Liver (tissue), 9 donors: ENCODE measurements around the gene GPR21. TPM values are rescaled to one million over a fixed set of nuclear protein-coding genes. Genes with fewer than 3 reads are reported as not detected.

Experiments used
- DNase-seq: peaks from one replicate; pipeline ENCODE4 v3.0.0-alpha.2; 2017; ENCODE audit warnings: low spot score
- H3K27ac ChIP-seq, 2 donors: one replicate each; pipeline ENCODE4 v1.7.0; 2013; ENCODE audit warnings: inconsistent platforms in 2 of 2, low read length in 2 of 2, control low read depth in 1 of 2, low read depth in 1 of 2, mild to moderate bottlenecking in 1 of 2
- H3K27me3 ChIP-seq, 4 donors: one replicate each; pipeline versions ENCODE4 v1.6.1 to v1.7.0; 2013; ENCODE audit warnings: low read length in 3 of 4, inconsistent platforms in 1 of 4, mild to moderate bottlenecking in 1 of 4, moderate library complexity in 1 of 4; ENCODE audit not compliant: control insufficient read depth in 4 of 4, insufficient read depth in 4 of 4
- H3K36me3 ChIP-seq, 4 donors: one replicate each; pipeline versions ENCODE4 v1.6.1 to v1.7.0; 2013; ENCODE audit warnings: low read length in 3 of 4, mild to moderate bottlenecking in 3 of 4, low read depth in 1 of 4, moderate library complexity in 1 of 4; ENCODE audit not compliant: control insufficient read depth in 4 of 4, insufficient read depth in 3 of 4
- H3K4me1 ChIP-seq, 4 donors: one replicate each; pipeline versions ENCODE4 v1.6.1 to v1.7.0; 2013; ENCODE audit warnings: low read length in 3 of 4, mild to moderate bottlenecking in 3 of 4, moderate library complexity in 1 of 4; ENCODE audit not compliant: control insufficient read depth in 4 of 4, insufficient read depth in 4 of 4
- H3K4me3 ChIP-seq, 3 donors: one replicate each; pipeline versions ENCODE4 v1.6.1 to v1.7.0; 2013; ENCODE audit warnings: low read length in 3 of 3, control low read depth in 1 of 3, low read depth in 1 of 3, mild to moderate bottlenecking in 1 of 3
- H3K9ac ChIP-seq, 2 donors: one replicate each; pipeline ENCODE4 v1.7.0; 2013; ENCODE audit warnings: low read length in 2 of 2, mild to moderate bottlenecking in 2 of 2, moderate library complexity in 2 of 2, control low read depth in 1 of 2, low read depth in 1 of 2
- H3K9me3 ChIP-seq, 4 donors: one replicate each; pipeline versions ENCODE4 v1.6.1 to v1.7.0; 2013; ENCODE audit warnings: low read length in 3 of 4; ENCODE audit not compliant: control insufficient read depth in 4 of 4
- EGR1 ChIP-seq, 2 donors: IDR thresholded peaks; 2 replicates each; pipeline ENCODE4 v1.6.1; 2016 to 2018; ENCODE audit warnings: antibody characterized with exemption in 2 of 2, low read depth in 2 of 2
- FOXA1 ChIP-seq: IDR thresholded peaks from 2 replicates; pipeline ENCODE4 v1.6.1; 2016; ENCODE audit warnings: antibody characterized with exemption
- FOXA2 ChIP-seq: IDR thresholded peaks from 2 replicates; pipeline ENCODE4 v1.6.1; 2016; ENCODE audit warnings: antibody characterized with exemption
- GABPA ChIP-seq, 2 donors: IDR thresholded peaks in 1 of 2; conservative IDR thresholded peaks in 1 of 2; 2 replicates each; pipeline ENCODE4 v1.6.1; 2016; ENCODE audit warnings: antibody characterized with exemption in 2 of 2, mild to moderate bottlenecking in 1 of 2, moderate library complexity in 1 of 2
- HNF4A ChIP-seq, 2 donors: conservative IDR thresholded peaks; 2 replicates each; pipeline ENCODE4 v1.6.1; 2016; ENCODE audit warnings: antibody characterized with exemption in 2 of 2, mild to moderate bottlenecking in 2 of 2
- HNF4G ChIP-seq: IDR thresholded peaks from 2 replicates; pipeline ENCODE4 v1.6.1; 2016; ENCODE audit warnings: antibody characterized with exemption
- JUND ChIP-seq, 2 donors: IDR thresholded peaks; 2 replicates each; pipeline ENCODE4 v1.6.1; 2016; ENCODE audit warnings: antibody characterized with exemption in 2 of 2
- NR2F2 ChIP-seq: IDR thresholded peaks from 2 replicates; pipeline ENCODE4 v1.6.1; 2016; ENCODE audit warnings: antibody characterized with exemption
- RAD21 ChIP-seq, 2 donors: IDR thresholded peaks; 2 replicates each; pipeline ENCODE4 v1.6.1; 2016; ENCODE audit warnings: antibody characterized with exemption in 2 of 2, mild to moderate bottlenecking in 2 of 2
- RXRA ChIP-seq, 2 donors: IDR thresholded peaks; 2 replicates each; pipeline ENCODE4 v1.6.1; 2017 to 2018; ENCODE audit warnings: antibody characterized with exemption in 2 of 2, mild to moderate bottlenecking in 1 of 2
- SP1 ChIP-seq: IDR thresholded peaks from 2 replicates; pipeline ENCODE4 v1.6.1; 2018; ENCODE audit warnings: antibody characterized with exemption, mild to moderate bottlenecking
- TAF1 ChIP-seq: conservative IDR thresholded peaks from 2 replicates; pipeline ENCODE4 v1.6.1; 2016; ENCODE audit warnings: antibody characterized with exemption, mild to moderate bottlenecking
- YY1 ChIP-seq: IDR thresholded peaks from 2 replicates; pipeline ENCODE4 v1.6.1; 2016; ENCODE audit warnings: antibody characterized with exemption, mild to moderate bottlenecking
- WGBS: extraction: QIAGEN DNeasy Blood & Tissue Kit; methylation state at CpG from one replicate; pipeline ENCODE4 v1.1.7; 2013; 5-methylcytosine and 5-hydroxymethylcytosine counted together
- polyA plus RNA-seq, 2 donors: library from polyadenylated mRNA; stranded (reverse) in 1 of 2; unstranded in 1 of 2; fragments of 200-250 nt in 1 of 2; fragments of >200 nt in 1 of 2; fragmentation: Nextera tagmentation in 1 of 2; extraction: Ambion mirVana in 1 of 2; gene quantifications; one replicate each; pipeline versions ENCODE4 v1.2.1 to v1.2.3, GENCODE V29; 2013 to 2015
- total RNA-seq, 2 donors: library from RNA; depleted of rRNA; stranded (reverse); fragments of >200 nt; gene quantifications; one replicate each; pipeline ENCODE4 v1.2.3, GENCODE V29; 2014
- TF ChIP-seq, protein P1 (sequence below): IDR thresholded peaks from 2 replicates; pipeline ENCODE4 v1.6.1; 2016; ENCODE audit warnings: antibody characterized with exemption
- TF ChIP-seq, protein P2 (sequence below): IDR thresholded peaks from 2 replicates; pipeline ENCODE4 v1.6.1; 2016; ENCODE audit warnings: antibody characterized with exemption
- TF ChIP-seq, protein P3 (sequence below): IDR thresholded peaks from 2 replicates; pipeline ENCODE4 v1.6.1; 2016; ENCODE audit warnings: antibody characterized with exemption
- TF ChIP-seq, protein P4 (sequence below): fragments of 150-350 bp; IDR thresholded peaks from 2 replicates; pipeline ENCODE4 v1.5.1; 2017; ENCODE audit warnings: improper control_type of control experiment, low read depth, low read length; ENCODE audit not compliant: missing input control
- TF ChIP-seq, protein P5 (sequence below): IDR thresholded peaks from 2 replicates; pipeline ENCODE4 v1.6.1; 2016; ENCODE audit warnings: antibody characterized with exemption, mild to moderate bottlenecking
- donor health status: healthy.
- donor health status: healthy.
- donor health status: healthy.
- donor health status: healthy.
- donor health status: healthy.

Gene GPR21
- total and polyA plus RNA-seq, 4 donors, result 0.07 to 0.67 TPM; not detected in 2

DNA sequence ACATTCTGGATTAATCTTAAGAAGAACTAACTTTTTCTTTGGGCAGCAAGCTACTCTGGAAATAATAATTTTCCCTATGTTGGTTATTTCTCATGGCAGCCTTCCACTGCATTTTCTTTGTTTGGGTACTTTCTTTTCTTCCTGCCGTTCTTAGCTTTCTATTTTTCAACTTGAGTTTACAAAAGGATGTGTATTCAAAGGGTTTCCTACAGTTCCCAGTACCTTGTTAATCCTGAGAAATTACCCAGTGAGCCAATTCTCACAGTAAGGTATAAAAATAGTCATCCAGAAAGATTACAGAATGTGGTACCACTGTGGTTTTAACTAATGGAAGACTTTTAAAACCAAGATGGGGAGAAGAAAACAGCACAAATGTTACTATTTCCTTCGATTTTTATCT, 20.2 kb downstream of the GPR21 start:
- no peak overlapping the region for H3K9ac ChIP-seq
- DNase-seq, result no peak
- no peaks in the 10 kb centered on the region for H3K27me3 ChIP-seq
- peaks cover 1 to 11% (median 11%) of the 10 kb centered on the region in 4 donors for H3K4me1 ChIP-seq
- TF ChIP-seq NR2F2, result no peak
- no peak for TF ChIP-seq GABPA (IDR thresholded peaks at IDR 0.05 in 1 of 2, conservative IDR thresholded peaks at IDR 0.05 in 1 of 2)
- TF ChIP-seq HNF4A (conservative IDR thresholded peaks at IDR 0.05), result no peak
- TF ChIP-seq, protein P1, sequence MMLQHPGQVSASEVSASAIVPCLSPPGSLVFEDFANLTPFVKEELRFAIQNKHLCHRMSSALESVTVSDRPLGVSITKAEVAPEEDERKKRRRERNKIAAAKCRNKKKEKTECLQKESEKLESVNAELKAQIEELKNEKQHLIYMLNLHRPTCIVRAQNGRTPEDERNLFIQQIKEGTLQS, result no peak
- TF ChIP-seq, protein P2, sequence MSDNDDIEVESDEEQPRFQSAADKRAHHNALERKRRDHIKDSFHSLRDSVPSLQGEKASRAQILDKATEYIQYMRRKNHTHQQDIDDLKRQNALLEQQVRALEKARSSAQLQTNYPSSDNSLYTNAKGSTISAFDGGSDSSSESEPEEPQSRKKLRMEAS, result no peak
- TF ChIP-seq, protein P3, sequence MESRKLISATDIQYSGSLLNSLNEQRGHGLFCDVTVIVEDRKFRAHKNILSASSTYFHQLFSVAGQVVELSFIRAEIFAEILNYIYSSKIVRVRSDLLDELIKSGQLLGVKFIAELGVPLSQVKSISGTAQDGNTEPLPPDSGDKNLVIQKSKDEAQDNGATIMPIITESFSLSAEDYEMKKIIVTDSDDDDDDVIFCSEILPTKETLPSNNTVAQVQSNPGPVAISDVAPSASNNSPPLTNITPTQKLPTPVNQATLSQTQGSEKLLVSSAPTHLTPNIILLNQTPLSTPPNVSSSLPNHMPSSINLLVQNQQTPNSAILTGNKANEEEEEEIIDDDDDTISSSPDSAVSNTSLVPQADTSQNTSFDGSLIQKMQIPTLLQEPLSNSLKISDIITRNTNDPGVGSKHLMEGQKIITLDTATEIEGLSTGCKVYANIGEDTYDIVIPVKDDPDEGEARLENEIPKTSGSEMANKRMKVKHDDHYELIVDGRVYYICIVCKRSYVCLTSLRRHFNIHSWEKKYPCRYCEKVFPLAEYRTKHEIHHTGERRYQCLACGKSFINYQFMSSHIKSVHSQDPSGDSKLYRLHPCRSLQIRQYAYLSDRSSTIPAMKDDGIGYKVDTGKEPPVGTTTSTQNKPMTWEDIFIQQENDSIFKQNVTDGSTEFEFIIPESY, result no peak
- no peak for TF ChIP-seq HNF4G
- no peak for TF ChIP-seq JUND (IDR thresholded peaks at IDR 0.05)
- TF ChIP-seq, protein P4, sequence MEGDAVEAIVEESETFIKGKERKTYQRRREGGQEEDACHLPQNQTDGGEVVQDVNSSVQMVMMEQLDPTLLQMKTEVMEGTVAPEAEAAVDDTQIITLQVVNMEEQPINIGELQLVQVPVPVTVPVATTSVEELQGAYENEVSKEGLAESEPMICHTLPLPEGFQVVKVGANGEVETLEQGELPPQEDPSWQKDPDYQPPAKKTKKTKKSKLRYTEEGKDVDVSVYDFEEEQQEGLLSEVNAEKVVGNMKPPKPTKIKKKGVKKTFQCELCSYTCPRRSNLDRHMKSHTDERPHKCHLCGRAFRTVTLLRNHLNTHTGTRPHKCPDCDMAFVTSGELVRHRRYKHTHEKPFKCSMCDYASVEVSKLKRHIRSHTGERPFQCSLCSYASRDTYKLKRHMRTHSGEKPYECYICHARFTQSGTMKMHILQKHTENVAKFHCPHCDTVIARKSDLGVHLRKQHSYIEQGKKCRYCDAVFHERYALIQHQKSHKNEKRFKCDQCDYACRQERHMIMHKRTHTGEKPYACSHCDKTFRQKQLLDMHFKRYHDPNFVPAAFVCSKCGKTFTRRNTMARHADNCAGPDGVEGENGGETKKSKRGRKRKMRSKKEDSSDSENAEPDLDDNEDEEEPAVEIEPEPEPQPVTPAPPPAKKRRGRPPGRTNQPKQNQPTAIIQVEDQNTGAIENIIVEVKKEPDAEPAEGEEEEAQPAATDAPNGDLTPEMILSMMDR, result no peak
- no peak for TF ChIP-seq EGR1 (IDR thresholded peaks at IDR 0.05; ENCODE audit: low read depth in 2 of 2)
- TF ChIP-seq SP1, result no peak
- TF ChIP-seq YY1, result no peak
- no peak for TF ChIP-seq TAF1
- TF ChIP-seq, protein P5, sequence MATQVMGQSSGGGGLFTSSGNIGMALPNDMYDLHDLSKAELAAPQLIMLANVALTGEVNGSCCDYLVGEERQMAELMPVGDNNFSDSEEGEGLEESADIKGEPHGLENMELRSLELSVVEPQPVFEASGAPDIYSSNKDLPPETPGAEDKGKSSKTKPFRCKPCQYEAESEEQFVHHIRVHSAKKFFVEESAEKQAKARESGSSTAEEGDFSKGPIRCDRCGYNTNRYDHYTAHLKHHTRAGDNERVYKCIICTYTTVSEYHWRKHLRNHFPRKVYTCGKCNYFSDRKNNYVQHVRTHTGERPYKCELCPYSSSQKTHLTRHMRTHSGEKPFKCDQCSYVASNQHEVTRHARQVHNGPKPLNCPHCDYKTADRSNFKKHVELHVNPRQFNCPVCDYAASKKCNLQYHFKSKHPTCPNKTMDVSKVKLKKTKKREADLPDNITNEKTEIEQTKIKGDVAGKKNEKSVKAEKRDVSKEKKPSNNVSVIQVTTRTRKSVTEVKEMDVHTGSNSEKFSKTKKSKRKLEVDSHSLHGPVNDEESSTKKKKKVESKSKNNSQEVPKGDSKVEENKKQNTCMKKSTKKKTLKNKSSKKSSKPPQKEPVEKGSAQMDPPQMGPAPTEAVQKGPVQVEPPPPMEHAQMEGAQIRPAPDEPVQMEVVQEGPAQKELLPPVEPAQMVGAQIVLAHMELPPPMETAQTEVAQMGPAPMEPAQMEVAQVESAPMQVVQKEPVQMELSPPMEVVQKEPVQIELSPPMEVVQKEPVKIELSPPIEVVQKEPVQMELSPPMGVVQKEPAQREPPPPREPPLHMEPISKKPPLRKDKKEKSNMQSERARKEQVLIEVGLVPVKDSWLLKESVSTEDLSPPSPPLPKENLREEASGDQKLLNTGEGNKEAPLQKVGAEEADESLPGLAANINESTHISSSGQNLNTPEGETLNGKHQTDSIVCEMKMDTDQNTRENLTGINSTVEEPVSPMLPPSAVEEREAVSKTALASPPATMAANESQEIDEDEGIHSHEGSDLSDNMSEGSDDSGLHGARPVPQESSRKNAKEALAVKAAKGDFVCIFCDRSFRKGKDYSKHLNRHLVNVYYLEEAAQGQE, result no peak
- TF ChIP-seq RXRA (IDR thresholded peaks at IDR 0.05), result no peak
- no peak for TF ChIP-seq FOXA1
- TF ChIP-seq RAD21 (IDR thresholded peaks at IDR 0.05), result no peak
- TF ChIP-seq FOXA2, result no peak
- H3K27ac ChIP-seq, result no peak overlapping the region
- H3K9me3 ChIP-seq, result no peaks in the 10 kb centered on the region
- H3K36me3 ChIP-seq, result no peaks in the 10 kb centered on the region
- WGBS, result 65% methylated on average over 2 of the region's 2 CpGs
- H3K4me3 ChIP-seq, result no peak overlapping the region
